ENCODE data around the gene DOLK. TPM values are rescaled to one million over a fixed set of nuclear protein-coding genes. Genes with fewer than 3 reads are reported as not detected.
A peak's percentile ranks its signal among the peaks of the same experiment; 100 is the strongest.

The DOLK gene
- total RNA-seq, 2 experiments from 2014 or later: 4.8 to 5.0 TPM

DNA sequence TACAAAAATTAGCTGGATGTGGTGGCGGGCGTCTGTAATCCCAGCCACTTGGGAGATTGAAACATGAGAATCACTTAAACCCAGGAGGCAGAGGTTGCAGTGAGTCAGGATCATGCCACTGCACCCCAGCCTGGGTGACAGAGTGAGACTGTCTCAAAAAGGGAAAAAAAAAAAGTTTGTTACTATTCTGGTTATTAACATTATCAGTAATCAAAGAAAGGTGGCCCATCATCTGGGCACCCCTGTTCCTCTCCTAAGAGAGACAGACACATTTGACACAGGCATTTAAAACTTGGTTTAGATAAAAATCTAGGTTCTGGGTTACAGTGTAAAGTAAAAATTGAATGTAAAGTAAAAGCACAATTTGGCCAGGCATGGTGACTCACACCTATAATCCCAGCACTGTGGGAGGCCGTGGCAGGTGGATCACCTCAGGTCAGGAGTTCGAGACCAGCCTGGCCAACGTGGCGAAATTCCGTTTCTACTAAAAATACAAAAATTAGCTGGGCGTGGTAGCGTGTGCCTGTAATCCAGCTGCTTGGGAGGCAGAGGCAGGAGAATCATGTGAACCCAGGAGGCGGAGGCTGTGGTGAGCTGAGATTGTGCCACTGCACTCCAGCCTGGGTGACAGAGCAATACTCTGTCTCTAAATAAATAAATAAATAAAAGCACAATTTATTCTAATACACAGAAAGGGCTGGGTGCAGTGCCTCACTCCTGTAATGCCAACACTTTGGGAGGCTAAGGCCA is 43.4 kb downstream of the DOLK start:
- Mint-ChIP-seq H3K9me3 (ENCODE audit: low read depth) (no peaks in the 10 kb centered on the region), H3K4me3 (no peak overlapping the region), H3K27ac (peak overlapping the region; percentile 86), H3K4me1 (peaks cover 57% of the 10 kb centered on the region), H3K36me3 (ENCODE audit: low read depth) (peaks cover 18% of the 10 kb centered on the region), H3K27me3 (no peaks in the 10 kb centered on the region)
- POLR2A ChIA-PET: interaction anchor here (1.1 kb wide), 1 partner anchor 8 kb away, joined by 3 read pairs; no protein-coding TSS in a partner anchor
- ATAC-seq: peak; percentile 16
- intact Hi-C loops (cut with DNase I, micrococcal nuclease): loop anchor here (2.0 kb wide), 2 partner anchors 21 to 43 kb away; partner anchors contain the start of genes DOLK (in 1 of the 2), LRRC8A (in 1 of the 2) and NUP188 (in 1 of the 2)
- DNase-seq: peak; percentile 48
- CTCF ChIA-PET: no interaction called here

DNA sequence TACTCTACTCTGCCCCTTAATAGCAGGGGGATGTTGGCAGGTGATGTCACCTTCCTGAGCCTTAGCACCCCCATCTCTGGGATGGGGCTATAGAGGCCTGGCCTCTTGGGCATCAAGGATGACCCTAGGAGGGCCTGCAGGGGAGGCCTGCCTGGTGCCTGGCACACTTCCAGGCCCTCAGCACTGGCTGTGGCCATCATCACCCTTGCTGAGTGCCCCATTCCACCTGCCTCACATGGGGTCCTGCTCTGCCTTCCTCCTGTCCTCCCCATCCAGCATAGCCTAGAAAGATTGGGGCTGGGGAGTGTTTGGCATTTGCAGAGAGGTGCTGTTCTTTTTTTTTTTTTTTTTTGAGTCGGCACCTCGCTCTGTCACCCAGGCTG is 44.3 kb downstream of the DOLK start:
- ATAC-seq (no peak), DNase-seq (no peak)
- Mint-ChIP-seq H3K4me3 (peak overlapping the region; percentile 21), H3K9me3 (ENCODE audit: low read depth) (no peaks in the 10 kb centered on the region), H3K27me3 (no peaks in the 10 kb centered on the region), H3K4me1 (peaks cover 64% of the 10 kb centered on the region), H3K36me3 (ENCODE audit: low read depth) (peaks cover 12% of the 10 kb centered on the region), H3K27ac (peak overlapping the region; percentile 86)
- intact Hi-C loops (cut with DNase I, micrococcal nuclease): loop anchor here (2.0 kb wide), 2 partner anchors 20 to 44 kb away; partner anchors contain the start of genes DOLK (in 1 of the 2), LRRC8A (in 1 of the 2) and NUP188 (in 1 of the 2)
- POLR2A ChIA-PET: interaction anchor here (1.1 kb wide), 1 partner anchor 7 kb away, joined by 3 read pairs; no protein-coding TSS in a partner anchor
- CTCF ChIA-PET: no interaction called here

DNA sequence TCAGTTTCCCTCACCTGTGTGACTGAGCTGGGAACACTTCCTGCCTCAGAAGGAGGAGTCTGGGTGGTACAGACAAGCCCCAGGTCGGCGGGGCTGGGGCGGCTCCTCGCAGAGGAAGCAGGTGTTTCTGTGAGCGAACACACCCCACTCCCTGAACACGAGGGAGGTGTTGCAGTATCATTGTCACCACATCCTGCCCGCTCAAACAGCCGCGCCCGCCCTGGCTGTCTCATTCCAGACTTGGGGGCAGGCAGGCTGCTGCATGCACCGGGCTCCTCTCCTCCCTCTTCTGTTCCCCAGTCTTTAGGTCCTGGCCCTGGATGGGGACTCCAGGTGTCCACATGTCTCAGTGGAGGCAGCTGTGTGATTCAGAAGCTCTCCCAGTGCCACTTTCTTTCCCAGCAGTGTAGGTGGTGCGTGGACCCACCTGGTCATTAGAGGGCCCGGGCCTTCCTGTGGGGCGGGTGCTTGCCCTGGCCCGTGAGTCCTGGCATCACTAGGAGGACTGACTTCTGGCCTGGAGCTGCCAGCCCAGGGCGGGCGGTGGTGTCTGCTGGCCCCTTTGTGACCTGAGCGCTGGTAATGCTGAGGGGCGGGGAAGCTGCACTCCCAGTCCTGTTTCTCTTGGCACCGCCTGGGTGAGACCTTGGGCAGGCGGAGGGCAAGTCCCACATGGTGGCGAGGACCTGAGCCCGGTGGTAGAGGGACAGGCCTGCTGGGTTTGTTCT is 44.9 kb downstream of the DOLK start:
- Mint-ChIP-seq H3K9me3 (ENCODE audit: low read depth) (no peaks in the 10 kb centered on the region), H3K27ac (peak overlapping the region; percentile 86), H3K4me3 (peak overlapping the region; percentile 21), H3K4me1 (peaks cover 68% of the 10 kb centered on the region), H3K27me3 (no peaks in the 10 kb centered on the region), H3K36me3 (ENCODE audit: low read depth) (peaks cover 8% of the 10 kb centered on the region)
- CTCF ChIA-PET: interaction anchor here (1.5 kb wide), 1 partner anchor 23 kb away, joined by 4 read pairs; no protein-coding TSS in a partner anchor
- POLR2A ChIA-PET: no interaction called here
- ATAC-seq: peak; percentile 86
- intact Hi-C loops (cut with DNase I, micrococcal nuclease): loop anchor here (1.0 to 2.0 kb wide), 3 partner anchors 20 to 44 kb away; partner anchors contain the start of genes LRRC8A (in 2 of the 2), DOLK (in 1 of the 2) and NUP188 (in 1 of the 2)
- DNase-seq: peak; percentile 92

DNA sequence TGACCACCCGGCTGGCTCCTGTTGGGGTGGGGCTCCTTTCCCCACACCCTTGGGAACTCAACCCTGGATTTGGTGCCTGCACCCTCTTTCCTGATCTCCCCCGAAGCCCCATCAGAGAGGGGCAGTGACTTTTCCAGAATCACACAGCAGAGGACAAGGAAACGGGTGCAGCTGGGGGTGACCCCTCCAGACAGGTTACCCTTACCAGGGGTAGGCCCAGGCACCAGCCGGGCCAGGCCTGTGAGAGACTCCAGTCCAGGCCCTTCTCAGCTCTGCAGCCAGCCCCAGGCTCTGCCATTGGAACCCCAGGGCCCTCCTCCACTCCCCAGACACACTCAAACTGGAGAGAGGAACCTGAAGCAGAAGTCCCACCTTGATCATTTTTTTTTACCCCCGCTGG is 45.6 kb downstream of the DOLK start:
- H3K4me3 Mint-ChIP-seq: peak overlapping the region; percentile 21
- intact Hi-C loops (cut with DNase I, micrococcal nuclease): loop anchor here (1.0 to 2.0 kb wide), 3 partner anchors 19 to 45 kb away; partner anchors contain the start of genes LRRC8A (in 2 of the 2), DOLK (in 1 of the 2) and NUP188 (in 1 of the 2)
- ChIA-PET CTCF (interaction anchor here (1.5 kb wide), 1 partner anchor 24 kb away, joined by 4 read pairs; no protein-coding TSS in a partner anchor), POLR2A (interaction anchor here (0.6 kb wide), 2 partner anchors 212 to 323 kb away, joined by 4 to 6 read pairs; no protein-coding TSS in a partner anchor)
- peaks cover 8% of the 10 kb centered on the region for H3K36me3 Mint-ChIP-seq (ENCODE audit: low read depth)
- H3K27ac Mint-ChIP-seq: peak overlapping the region; percentile 86
- H3K9me3 Mint-ChIP-seq (ENCODE audit: low read depth): no peaks in the 10 kb centered on the region
- H3K27me3 Mint-ChIP-seq: no peaks in the 10 kb centered on the region
- peaks cover 70% of the 10 kb centered on the region for H3K4me1 Mint-ChIP-seq
- DNase-seq (peak; percentile 30), ATAC-seq (peak; percentile 4)

DNA sequence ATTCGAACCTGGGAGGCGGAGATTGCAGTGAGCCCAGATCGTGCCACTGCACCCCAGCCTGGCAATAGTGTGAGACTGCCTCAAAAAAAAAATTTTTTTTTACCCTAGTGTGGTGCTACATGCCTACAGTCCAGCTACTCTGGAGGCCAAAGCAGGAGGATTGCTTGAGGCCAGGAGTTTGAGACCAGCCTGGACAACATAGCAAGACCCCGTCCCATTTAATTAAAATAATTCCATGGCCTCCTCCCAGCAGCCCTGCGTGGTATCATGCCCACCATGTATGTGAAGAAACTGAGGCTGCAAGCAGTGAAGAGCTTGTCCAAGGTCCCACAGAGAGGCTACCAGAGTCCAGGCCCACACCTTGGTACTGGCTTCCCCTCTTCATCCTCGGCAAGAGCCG is 46.0 kb downstream of the DOLK start:
- H3K27me3 Mint-ChIP-seq: no peaks in the 10 kb centered on the region
- H3K36me3 Mint-ChIP-seq (ENCODE audit: low read depth): peaks cover 9% of the 10 kb centered on the region
- CTCF ChIA-PET: interaction anchor here (0.6 to 1.5 kb wide), 2 partner anchors 25 to 149 kb away, joined by 3 to 4 read pairs; no protein-coding TSS in a partner anchor
- no peaks in the 10 kb centered on the region for H3K9me3 Mint-ChIP-seq (ENCODE audit: low read depth)
- peak overlapping the region; percentile 86 for H3K27ac Mint-ChIP-seq
- intact Hi-C loops (cut with DNase I, micrococcal nuclease): no loop called here
- no peak for ATAC-seq
- no peak for DNase-seq
- POLR2A ChIA-PET: interaction anchor here (0.6 kb wide), 2 partner anchors 211 to 322 kb away, joined by 4 to 6 read pairs; no protein-coding TSS in a partner anchor
- H3K4me3 Mint-ChIP-seq: no peak overlapping the region
- H3K4me1 Mint-ChIP-seq: peaks cover 70% of the 10 kb centered on the region

DNA sequence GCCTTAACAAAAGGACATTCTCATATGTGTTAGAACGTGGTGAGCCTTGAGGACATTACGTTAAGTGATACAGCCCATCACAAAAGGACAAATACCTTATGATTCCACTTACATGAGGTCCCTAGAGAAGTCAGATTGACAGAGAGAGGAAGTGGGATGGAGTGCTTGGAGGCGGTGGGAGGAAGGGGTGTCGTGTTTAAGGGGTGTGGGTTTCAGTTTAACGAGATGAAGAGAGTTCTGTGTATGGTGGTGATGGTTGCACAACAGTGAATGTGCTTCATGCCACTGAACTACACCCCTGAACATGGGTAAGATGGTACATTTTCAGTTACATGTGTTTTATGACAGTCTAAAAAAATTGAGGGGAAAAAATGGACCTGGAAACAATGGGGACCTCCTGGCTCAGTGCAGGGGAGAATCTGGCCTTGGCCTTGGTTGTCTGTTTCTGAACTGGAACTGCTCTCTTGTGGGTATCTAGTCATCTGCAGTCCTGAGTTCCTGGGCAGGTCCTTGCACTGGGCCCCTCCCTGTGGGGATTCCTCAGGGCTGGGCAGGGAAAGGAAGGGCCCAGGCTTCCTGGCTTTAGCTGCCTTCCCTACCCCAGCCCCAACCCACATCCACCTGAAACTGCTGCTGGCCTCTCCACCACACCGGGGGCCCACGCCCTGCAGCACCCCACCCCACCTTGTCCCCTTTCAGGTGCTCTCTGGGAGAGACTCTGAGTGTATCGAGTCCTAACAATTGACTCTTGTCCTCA is 47.7 kb downstream of the DOLK start:
- Mint-ChIP-seq H3K36me3 (ENCODE audit: low read depth) (peaks cover 12% of the 10 kb centered on the region), H3K4me3 (peak overlapping the region; percentile 50), H3K27me3 (no peaks in the 10 kb centered on the region), H3K27ac (peak overlapping the region; percentile 98), H3K9me3 (ENCODE audit: low read depth) (no peaks in the 10 kb centered on the region), H3K4me1 (peaks cover 82% of the 10 kb centered on the region)
- ChIA-PET CTCF (interaction anchor here (1.0 to 1.1 kb wide), 3 partner anchors 29 to 232 kb away, joined by 3 to 7 read pairs (median 3); no protein-coding TSS in a partner anchor), POLR2A (interaction anchor here (0.7 kb wide), 1 partner anchor 9 kb away, joined by 3 read pairs; no protein-coding TSS in a partner anchor)
- ATAC-seq (peak; percentile 52), DNase-seq (peak; percentile 50)
- intact Hi-C loops (cut with DNase I, micrococcal nuclease): no loop called here

DNA sequence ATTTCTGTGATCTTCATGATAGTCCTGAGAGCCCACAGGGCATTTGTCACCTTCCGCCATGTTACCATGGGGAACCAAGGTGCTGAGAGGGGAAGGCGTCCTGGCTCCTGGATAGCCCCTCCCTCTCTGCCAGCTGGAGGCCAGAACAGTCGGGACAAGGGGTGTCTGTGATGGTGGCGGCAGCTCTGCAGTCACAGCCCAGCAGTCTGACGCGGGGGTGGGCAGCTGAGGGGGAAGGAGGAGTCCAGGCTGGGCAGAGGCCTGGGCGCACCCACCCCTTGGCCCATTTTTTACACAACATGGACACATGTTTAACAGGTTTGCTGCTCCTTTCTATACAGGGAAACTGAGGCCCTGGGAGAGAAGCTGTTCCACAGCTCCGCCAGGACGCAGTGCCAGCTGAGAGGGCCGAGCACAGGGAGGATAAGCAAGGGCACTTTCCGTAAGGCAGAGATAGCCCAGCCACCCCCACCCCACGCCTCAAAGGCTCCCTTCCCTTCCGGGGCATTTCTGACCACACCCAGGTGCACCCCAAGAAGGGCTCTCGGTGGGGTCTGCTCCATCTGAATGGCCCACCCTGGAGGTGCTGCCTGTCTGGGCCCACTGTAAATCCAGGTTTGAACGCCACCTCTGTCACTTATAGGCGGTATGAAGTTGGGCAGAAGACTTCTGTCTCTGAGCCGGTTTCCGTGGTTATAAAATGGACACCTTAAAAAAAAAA is 48.4 kb downstream of the DOLK start:
- Mint-ChIP-seq H3K27ac (peak overlapping the region; percentile 98), H3K27me3 (no peaks in the 10 kb centered on the region), H3K9me3 (ENCODE audit: low read depth) (no peaks in the 10 kb centered on the region), H3K4me1 (peaks cover 84% of the 10 kb centered on the region), H3K4me3 (peak overlapping the region; percentile 50), H3K36me3 (ENCODE audit: low read depth) (peaks cover 12% of the 10 kb centered on the region)
- no peak for ATAC-seq
- ChIA-PET CTCF (interaction anchor here (1.1 kb wide), 1 partner anchor 29 kb away, joined by 3 read pairs; no protein-coding TSS in a partner anchor), POLR2A (no interaction called here)
- DNase-seq: no peak
- intact Hi-C loops (cut with DNase I, micrococcal nuclease): no loop called here

DNA sequence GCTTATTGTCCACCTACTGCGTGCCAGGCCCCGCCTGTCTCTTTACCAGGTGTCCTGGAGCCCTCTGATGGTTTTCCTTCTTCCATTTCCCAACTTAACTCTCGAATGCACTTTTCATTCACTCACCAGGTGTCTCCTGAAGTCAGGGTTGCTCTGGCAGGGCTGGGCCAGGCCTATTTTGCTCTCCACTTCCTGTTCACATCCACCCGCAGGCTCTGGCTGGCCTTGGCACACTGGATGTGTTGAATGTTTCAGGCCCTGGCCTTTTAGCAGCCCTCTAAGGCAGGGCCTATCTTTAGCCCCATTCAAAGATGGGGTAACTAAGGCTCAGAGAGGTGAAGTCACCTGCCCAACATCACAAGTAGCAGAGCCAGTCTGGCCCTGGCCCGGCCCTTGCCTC is 49.0 kb downstream of the DOLK start:
- ATAC-seq (no peak), DNase-seq (no peak)
- Mint-ChIP-seq H3K27me3 (no peaks in the 10 kb centered on the region), H3K9me3 (ENCODE audit: low read depth) (no peaks in the 10 kb centered on the region), H3K27ac (peak overlapping the region; percentile 83), H3K4me3 (no peak overlapping the region), H3K4me1 (peaks cover 80% of the 10 kb centered on the region), H3K36me3 (ENCODE audit: low read depth) (peaks cover 14% of the 10 kb centered on the region)
- ChIA-PET POLR2A (no interaction called here), CTCF (interaction anchor here (1.1 kb wide), 1 partner anchor 30 kb away, joined by 3 read pairs; no protein-coding TSS in a partner anchor)
- intact Hi-C loops (cut with DNase I, micrococcal nuclease): no loop called here

DNA sequence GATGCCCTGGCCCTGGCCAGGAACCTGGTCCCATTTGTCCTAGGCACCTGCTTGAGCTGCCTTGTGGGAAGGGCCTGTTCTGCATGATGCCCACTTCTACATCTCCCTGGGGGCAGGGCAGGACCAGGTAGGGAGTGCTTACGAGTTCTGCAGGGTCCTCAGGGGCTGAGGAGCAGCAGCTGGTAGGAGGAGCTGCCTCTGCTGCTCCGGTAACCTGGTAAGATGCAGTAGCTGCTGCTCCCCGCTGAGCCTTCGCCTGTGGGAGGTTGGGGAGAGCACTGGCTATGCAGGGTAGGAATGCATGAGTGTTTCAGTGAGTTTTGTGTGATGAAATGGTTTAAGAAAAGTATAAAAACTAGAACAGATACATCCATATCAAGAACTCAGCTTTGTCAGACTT is 51.8 kb downstream of the DOLK start:
- ATAC-seq (no peak), DNase-seq (no peak)
- no peaks in the 10 kb centered on the region for H3K27me3 Mint-ChIP-seq
- CTCF ChIA-PET: interaction anchor here (0.7 to 0.9 kb wide), 2 partner anchors 27 to 33 kb away, joined by 3 read pairs; no protein-coding TSS in a partner anchor
- peaks cover 17% of the 10 kb centered on the region for H3K36me3 Mint-ChIP-seq (ENCODE audit: low read depth)
- H3K4me3 Mint-ChIP-seq: no peak overlapping the region
- H3K27ac Mint-ChIP-seq: no peak overlapping the region
- H3K4me1 Mint-ChIP-seq: peaks cover 73% of the 10 kb centered on the region
- intact Hi-C loops (cut with DNase I, micrococcal nuclease): no loop called here
- H3K9me3 Mint-ChIP-seq (ENCODE audit: low read depth): no peaks in the 10 kb centered on the region
- POLR2A ChIA-PET: interaction anchor here (0.6 kb wide), 1 partner anchor 8 kb away, joined by 3 read pairs; no protein-coding TSS in a partner anchor
